HCT116 (cell line): ENCODE data around the gene P4HB. TPM values are rescaled to one million over a fixed set of nuclear protein-coding genes. Genes with fewer than 3 reads are reported as not detected.
A peak's percentile ranks its signal among the peaks of the same experiment; 100 is the strongest.

ENCODE experiments used
- ATAC-seq: fragments of 200-7000 bp; cut with Tn5 transposase; 2 replicates; pipeline ENCODE4 v1.9.1; 2020; ENCODE audit warnings: mild to moderate bottlenecking, moderate library complexity
- BruUV-seq: library from RNA; stranded (reverse); fragments of 400-500 nt; replicated peaks from 2 replicates; lab custom pipeline; 2021; lab: Mats Ljungman, UMichigan
- CTCF ChIA-PET: fragments of 300-600 bp; sonication (Branson Sonifier 250); formaldehyde crosslinking; loops from one replicate; lab custom pipeline; 2021; ENCODE audit warnings: antibody characterized with exemption; lab: Charles Lee
- POLR2A ChIA-PET: fragments of 300-600, 350-600 bp; sonication (Branson Sonifier 250); formaldehyde crosslinking; loops from one replicate; lab custom pipeline; 2021; ENCODE audit warnings: antibody characterized with exemption; lab: Charles Lee
- RAD21 ChIA-PET, 2 experiments: fragments of 300-600 bp; sonication (Branson Sonifier 250); formaldehyde crosslinking; loops; one replicate each; lab custom pipeline; 2023; ENCODE audit warnings: low total read pairs in 2 of 2; ENCODE audit not compliant: uncharacterized antibody in 2 of 2, unreplicated experiment in 2 of 2, low non-redundant PET in 1 of 2; lab: Charles Lee
- DNase-seq: peaks from one replicate; pipeline ENCODE4 v3.0.0-alpha.2; 2010; ENCODE audit warnings: low read depth, low spot score
- H2AFZ ChIP-seq: fragments of 200-600 bp; shearing (Covaris generic), sonication (generic); 2 replicates; pipeline ENCODE4 v1.6.1; 2017; ENCODE audit warnings: low read depth, mixed run types, mixed read lengths, antibody characterized with exemption, low read length; ENCODE audit not compliant: poor library complexity, severe bottlenecking
- H3K27ac ChIP-seq: 2 replicates; pipeline ENCODE4 v1.5.1; 2012; ENCODE audit warnings: low read depth, low read length
- H3K27me3 ChIP-seq: fragments of 200-600 bp; sonication (generic); 2 replicates; pipeline ENCODE4 v1.6.1; 2016; ENCODE audit warnings: mixed run types, low read length, mixed read lengths; ENCODE audit not compliant: insufficient read depth
- H3K36me3 ChIP-seq, 2 experiments: fragments of 200-500 bp in 1 of 2; fragments of 200-600 bp in 1 of 2; sonication (Bioruptor generic) in 1 of 2; sonication (generic) in 1 of 2; 2 replicates each; pipeline versions ENCODE4 v1.5.1 to v1.6.1; 2014 to 2016; ENCODE audit warnings: low read length in 2 of 2, inconsistent platforms in 1 of 2, mixed read lengths in 1 of 2, mixed run types in 1 of 2; ENCODE audit not compliant: insufficient read depth in 2 of 2, control insufficient read depth in 1 of 2
- H3K4me1 ChIP-seq, 2 experiments: fragments of 200-600 bp in 1 of 2; sonication (generic) in 1 of 2; 2 replicates each; pipeline versions ENCODE4 v1.5.1 to v1.6.1; 2012 to 2017; ENCODE audit warnings: low read length in 2 of 2, inconsistent platforms in 1 of 2, mild to moderate bottlenecking in 1 of 2, mixed read lengths in 1 of 2, mixed run types in 1 of 2, moderate library complexity in 1 of 2; ENCODE audit not compliant: insufficient read depth in 2 of 2, control insufficient read depth in 1 of 2
- H3K4me2 ChIP-seq: fragments of 200-600 bp; sonication (generic); 2 replicates; pipeline ENCODE4 v1.6.1; 2017; ENCODE audit warnings: mixed run types, low read length, mixed read lengths
- H3K4me3 ChIP-seq, 2 experiments: fragments of 200-600 bp in 1 of 2; sonication (generic) in 1 of 2; replicated peaks in 1 of 2; 2 replicates each; pipeline ENCODE4 v1.5.1; 2011 to 2016; ENCODE audit warnings: low read length in 2 of 2, control low read depth in 1 of 2, low read depth in 1 of 2, mild to moderate bottlenecking in 1 of 2, mixed read lengths in 1 of 2, mixed run types in 1 of 2
- H3K79me2 ChIP-seq: fragments of 200-600 bp; sonication (generic); 2 replicates; pipeline ENCODE4 v1.6.1; 2017; ENCODE audit warnings: mild to moderate bottlenecking, mixed run types, low read length, moderate library complexity, mixed read lengths; ENCODE audit not compliant: insufficient read depth
- H3K9ac ChIP-seq: fragments of 200-600 bp; sonication (generic); 2 replicates; pipeline ENCODE4 v1.6.1; 2016; ENCODE audit warnings: low read length, mixed read lengths
- H3K9me2 ChIP-seq: fragments of 200-600 bp; sonication (generic), shearing (Covaris generic); 2 replicates; pipeline ENCODE4 v1.6.1; 2017; ENCODE audit warnings: mixed run types, mild to moderate bottlenecking, moderate library complexity; ENCODE audit not compliant: insufficient read depth
- H3K9me3 ChIP-seq, 2 experiments: fragments of 200-500 bp in 1 of 2; fragments of 200-600 bp in 1 of 2; sonication (Bioruptor generic) in 1 of 2; sonication (generic) in 1 of 2; 2 replicates each; pipeline ENCODE4 v1.6.1; 2014 to 2017; ENCODE audit warnings: low read length in 2 of 2, mixed read lengths in 2 of 2, inconsistent platforms in 1 of 2, low read depth in 1 of 2, mild to moderate bottlenecking in 1 of 2, mixed run types in 1 of 2, moderate library complexity in 1 of 2; ENCODE audit not compliant: control insufficient read depth in 1 of 2, insufficient read depth in 1 of 2
- H4K20me1 ChIP-seq: fragments of 200-600 bp; sonication (generic), shearing (Covaris generic); 2 replicates; pipeline ENCODE4 v1.6.1; 2017; ENCODE audit warnings: mixed run types, mild to moderate bottlenecking, moderate library complexity; ENCODE audit not compliant: insufficient read depth
- CBX3 ChIP-seq: IDR thresholded peaks from 2 replicates; pipeline ENCODE4 v1.6.1; 2012; ENCODE audit warnings: low read depth
- EZH2 ChIP-seq: fragments of 200-600 bp; sonication (generic); IDR thresholded peaks from 2 replicates; pipeline ENCODE4 v1.6.1; 2017; ENCODE audit warnings: antibody characterized with exemption, mixed run types
- EZH2phosphoT487 ChIP-seq: fragments of 200-600 bp; IDR thresholded peaks from 2 replicates; pipeline ENCODE4 v1.6.1; 2018; ENCODE audit warnings: antibody characterized with exemption, borderline replicate concordance
- POLR2A ChIP-seq: IDR thresholded peaks from 2 replicates; pipeline ENCODE4 v1.7.0; 2011; ENCODE audit warnings: borderline replicate concordance; ENCODE audit not compliant: insufficient read depth, insufficient read length; ENCODE audit errors: extremely low read depth
- POLR2AphosphoS5 ChIP-seq: IDR thresholded peaks from 2 replicates; pipeline ENCODE4 v1.6.1; 2011; ENCODE audit warnings: mild to moderate bottlenecking, low read depth, low read length, moderate library complexity
- RAD21 ChIP-seq: IDR thresholded peaks from 2 replicates; pipeline ENCODE4 v1.6.1; 2012; ENCODE audit warnings: low read depth, mild to moderate bottlenecking
- SIN3A ChIP-seq: IDR thresholded peaks from 2 replicates; pipeline ENCODE4 v1.6.1; 2012; ENCODE audit warnings: low read depth
- TCF7L2 ChIP-seq: IDR thresholded peaks from 2 replicates; pipeline ENCODE4 v1.7.0; 2011; ENCODE audit warnings: borderline replicate concordance, inconsistent platforms; ENCODE audit not compliant: insufficient read depth, insufficient read length; ENCODE audit errors: extremely low read depth
- YY1 ChIP-seq: IDR thresholded peaks from 2 replicates; pipeline ENCODE4 v1.6.1; 2011; ENCODE audit warnings: low read length, low read depth, moderate library complexity, mild to moderate bottlenecking; ENCODE audit not compliant: insufficient replicate concordance; ENCODE audit errors: extremely low read depth
- ZBTB33 ChIP-seq: IDR thresholded peaks from 2 replicates; pipeline ENCODE4 v1.6.1; 2011; ENCODE audit warnings: mild to moderate bottlenecking, low read length, moderate library complexity; ENCODE audit not compliant: insufficient replicate concordance; ENCODE audit errors: extremely low read depth
- ZFX ChIP-seq: fragments of 450-650 bp; IDR thresholded peaks from 2 replicates; pipeline ENCODE4 v1.6.1; 2017
- ZNF274 ChIP-seq: fragments of 200-500 bp; sonication (Bioruptor generic); IDR thresholded peaks from 2 replicates; pipeline ENCODE4 v1.6.1; 2014; ENCODE audit warnings: mild to moderate bottlenecking, low read depth, low read length, inconsistent platforms
- intact Hi-C: fragments of 100-400 bp; cut with micrococcal nuclease; formaldehyde crosslinking; loops from 2 replicates; pipeline ENCODE4 v1.10.0; 2022
- total RNA-seq: library from RNA; stranded (reverse); gene quantifications from one replicate; pipeline ENCODE4 v1.2.1, GENCODE V29; 2021; ENCODE audit not compliant: unreplicated experiment
- TF ChIP-seq, protein P1 (sequence below), 3 experiments: fragments of 200-600 bp in 1 of 3; sonication (generic) in 1 of 3; IDR thresholded peaks in 2 of 3; conservative IDR thresholded peaks in 1 of 3; 2 replicates each; pipeline ENCODE4 v1.5.1; 2012 to 2017; ENCODE audit warnings: low read depth in 2 of 3, low read length in 2 of 3, antibody characterized with exemption in 1 of 3, borderline replicate concordance in 1 of 3, control low read depth in 1 of 3, mild to moderate bottlenecking in 1 of 3, mixed read lengths in 1 of 3, mixed run types in 1 of 3, moderate library complexity in 1 of 3; ENCODE audit not compliant: insufficient read depth in 1 of 3
- TF ChIP-seq, protein P2 (sequence below): IDR thresholded peaks from 2 replicates; pipeline ENCODE4 v1.6.1; 2012

P4HB gene
- total RNA-seq, 1 experiment from 2014 or later: 1,043 TPM

DNA sequence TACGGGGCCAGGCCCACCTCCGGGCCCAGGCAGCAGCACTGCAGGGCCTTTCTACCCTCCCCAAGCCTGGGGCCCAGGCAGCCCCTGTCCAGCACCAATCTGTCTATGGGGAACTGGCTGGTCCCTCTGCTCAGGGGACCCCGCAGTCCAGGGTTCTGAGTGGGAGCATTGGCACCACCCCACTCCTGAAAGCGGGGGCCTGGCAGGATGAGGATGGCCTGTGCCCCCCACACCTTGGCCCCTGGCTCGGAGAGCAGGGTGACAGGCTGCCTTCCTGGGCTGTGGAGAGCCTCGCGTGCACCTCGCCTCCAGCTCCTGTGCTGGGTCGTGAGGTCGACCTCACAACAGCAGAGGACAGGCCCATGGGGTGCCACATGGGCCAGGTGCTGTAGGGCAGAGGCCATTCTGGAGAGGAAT lies 43.1 kb upstream of the P4HB start:
- Histone ChIP-seq H3K4me2 (no peak overlapping the region), H3K27me3 (no peaks in the 10 kb centered on the region), H3K27ac (peak overlapping the region; percentile 0; the same call in 1 of the 2 replicates), H3K9me3 (no peaks in the 10 kb centered on the region), H3K4me1 (peaks cover 11 to 31% of the 10 kb centered on the region in 2 experiments), H3K9ac (no peak overlapping the region), H3K36me3 (peaks cover 0 to 25% of the 10 kb centered on the region in 2 experiments; a peak in 2 of 4 replicates), H3K4me3 (no peak overlapping the region), H2AFZ (no peak overlapping the region), H4K20me1 (no peaks in the 10 kb centered on the region), H3K9me2 (no peaks in the 10 kb centered on the region)
- ChIA-PET RAD21 (no interaction called here), CTCF (no interaction called here), POLR2A (no interaction called here)
- DNase-seq (no peak), ATAC-seq (no peak)
- no TSS peak for BruUV-seq
- TF ChIP-seq SIN3A (no peak), POLR2A (no peak), TCF7L2 (no peak), POLR2AphosphoS5 (no peak), RAD21 (no peak), ZFX (no peak), CBX3 (no peak), EZH2phosphoT487 (no peak), ZNF274 (no peak), ZBTB33 (no peak), YY1 (no peak), EZH2 (no peak)
- TF ChIP-seq, protein P1, sequence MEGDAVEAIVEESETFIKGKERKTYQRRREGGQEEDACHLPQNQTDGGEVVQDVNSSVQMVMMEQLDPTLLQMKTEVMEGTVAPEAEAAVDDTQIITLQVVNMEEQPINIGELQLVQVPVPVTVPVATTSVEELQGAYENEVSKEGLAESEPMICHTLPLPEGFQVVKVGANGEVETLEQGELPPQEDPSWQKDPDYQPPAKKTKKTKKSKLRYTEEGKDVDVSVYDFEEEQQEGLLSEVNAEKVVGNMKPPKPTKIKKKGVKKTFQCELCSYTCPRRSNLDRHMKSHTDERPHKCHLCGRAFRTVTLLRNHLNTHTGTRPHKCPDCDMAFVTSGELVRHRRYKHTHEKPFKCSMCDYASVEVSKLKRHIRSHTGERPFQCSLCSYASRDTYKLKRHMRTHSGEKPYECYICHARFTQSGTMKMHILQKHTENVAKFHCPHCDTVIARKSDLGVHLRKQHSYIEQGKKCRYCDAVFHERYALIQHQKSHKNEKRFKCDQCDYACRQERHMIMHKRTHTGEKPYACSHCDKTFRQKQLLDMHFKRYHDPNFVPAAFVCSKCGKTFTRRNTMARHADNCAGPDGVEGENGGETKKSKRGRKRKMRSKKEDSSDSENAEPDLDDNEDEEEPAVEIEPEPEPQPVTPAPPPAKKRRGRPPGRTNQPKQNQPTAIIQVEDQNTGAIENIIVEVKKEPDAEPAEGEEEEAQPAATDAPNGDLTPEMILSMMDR (IDR thresholded peaks at IDR 0.05 in 2 of 3, conservative IDR thresholded peaks at IDR 0.05 in 1 of 3; ENCODE audit: borderline replicate concordance in 1 of 3, insufficient read depth in 1 of 3, low read depth in 2 of 3, low read length in 2 of 3): no peak
- TF ChIP-seq, protein P2, sequence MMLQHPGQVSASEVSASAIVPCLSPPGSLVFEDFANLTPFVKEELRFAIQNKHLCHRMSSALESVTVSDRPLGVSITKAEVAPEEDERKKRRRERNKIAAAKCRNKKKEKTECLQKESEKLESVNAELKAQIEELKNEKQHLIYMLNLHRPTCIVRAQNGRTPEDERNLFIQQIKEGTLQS: no peak
- TF ChIP-seq, all 23 proteins: peak for 0
- intact Hi-C loops: no loop called here
- no peaks in the 10 kb centered on the region; the same call in 1 of the 2 replicates for H3K79me2 ChIP-seq
